GM19025 (cell line): ENCODE data around the gene METTL15.
"Not testable (repeated sequence)": the region's sequence is repeated elsewhere in the genome, so short reads cannot be mapped to it uniquely, and the experiment has no call there.

ENCODE experiments used
- ATAC-seq: cut with Tn5 transposase; IDR thresholded peaks from one replicate; pipeline ENCODE4 v1.9.1; 2021; ENCODE audit warnings: mild to moderate bottlenecking, low read depth, moderate library complexity; ENCODE audit not compliant: unreplicated experiment

Gene METTL15

DNA sequence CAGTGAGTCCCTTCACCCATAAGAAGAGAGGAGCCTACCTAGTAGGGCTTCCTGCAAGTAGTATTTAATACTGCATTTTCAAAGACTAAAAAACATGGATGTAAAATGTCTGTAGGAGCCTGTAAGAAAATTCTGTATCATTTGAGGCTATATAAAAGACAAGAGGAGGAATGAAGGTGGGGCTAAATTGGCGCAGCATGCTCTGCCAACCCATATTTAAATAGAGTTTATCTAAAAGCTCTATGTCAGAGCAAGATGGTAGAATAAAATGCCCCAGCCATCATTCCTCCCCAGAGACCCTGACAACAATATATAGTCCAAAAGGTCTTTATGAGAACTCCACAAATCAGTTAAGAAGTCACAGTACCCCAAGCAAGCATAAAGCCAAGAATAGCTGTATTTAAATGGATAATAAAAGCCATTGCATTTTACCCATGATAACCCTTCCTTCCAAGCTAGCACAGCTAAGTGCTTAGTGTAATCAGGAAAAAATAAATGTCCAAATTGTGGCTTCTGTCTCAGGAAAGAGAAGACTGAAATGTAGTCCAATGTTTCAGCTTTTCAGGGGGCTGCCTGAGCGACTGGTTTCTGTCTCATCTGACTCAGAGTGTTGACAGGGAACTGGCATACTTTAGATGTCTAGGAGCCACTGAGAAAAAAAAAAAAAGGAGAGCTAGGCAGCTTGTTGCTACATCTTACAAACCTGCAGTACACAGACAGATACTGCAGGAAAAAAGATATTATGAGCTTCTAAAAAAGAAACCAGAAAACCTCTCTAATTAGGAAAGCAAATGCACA is 258.6 kb downstream of the METTL15 start:
- ATAC-seq = no peak

DNA sequence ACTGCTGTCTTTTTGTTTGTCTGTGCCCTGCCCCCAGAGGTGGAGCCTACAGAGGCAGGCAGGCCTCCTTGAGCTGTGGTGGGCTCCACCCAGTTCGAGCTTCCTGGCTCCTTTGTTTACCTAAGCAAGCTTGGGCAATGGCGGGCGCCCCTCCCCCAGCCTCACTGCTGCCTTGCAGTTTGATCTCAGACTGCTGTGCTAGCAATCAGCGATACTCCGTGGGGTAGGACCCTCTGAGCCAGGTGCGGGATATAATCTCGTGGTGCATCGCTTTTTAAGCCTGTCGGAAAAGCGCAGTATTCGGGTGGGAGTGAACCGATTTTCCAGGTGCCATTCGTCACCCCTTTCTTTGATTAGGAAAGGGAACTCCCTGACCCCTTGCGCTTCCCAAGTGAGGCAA is 269.9 kb downstream of the METTL15 start:
- not testable (repeated sequence) for ATAC-seq
